Measurements from ENCODE around the gene HAVCR2. TPM values are rescaled to one million over a fixed set of nuclear protein-coding genes. Genes with fewer than 3 reads are reported as not detected.
"Not testable (repeated sequence)": the region's sequence is repeated elsewhere in the genome, so short reads cannot be mapped to it uniquely, and the experiment has no call there.

Gene HAVCR2
- total RNA-seq, 1 donor from 2014 or later, result 4.4 TPM

GRCh38 chr5:157057459-157058370 is 51.1 kb downstream of the HAVCR2 start:
- Histone ChIP-seq H3K4me1 (no peaks in the 10 kb centered on the region), H3K36me3 (no peaks in the 10 kb centered on the region), H3K27ac (no peak overlapping the region), H3K27me3 (no peaks in the 10 kb centered on the region), H3K4me3 (no peak overlapping the region), H3K9me3 (no peaks in the 10 kb centered on the region)
- TF ChIP-seq CTCF (IDR thresholded peaks at IDR 0.05) (no peak), POLR2A (IDR thresholded peaks at IDR 0.05) (no peak), POLR2AphosphoS5 (IDR thresholded peaks at IDR 0.05; ENCODE audit: insufficient read depth in 1 of 2, low read depth in 1 of 2) (no peak)
- no peak for DNase-seq (ENCODE audit: extremely low spot score in 2 of 2)
- intact Hi-C loops (cut with DNase I), result no loop called here

- H3K4me1 ChIP-seq; H3K9me3 ChIP-seq; H3K27ac ChIP-seq; DNase-seq (ENCODE audit: extremely low spot score in 2 of 2); H3K4me3 ChIP-seq; H3K36me3 ChIP-seq; intact Hi-C loops (cut with DNase I); H3K27me3 ChIP-seq: not testable (repeated sequence)
Observed at GRCh38 chr5:157056848-157057247, 52.0 kb downstream of the HAVCR2 start.

GRCh38 chr5:157051604-157052245 is 57.1 kb downstream of the HAVCR2 start:
- no peak for TF ChIP-seq CTCF (IDR thresholded peaks at IDR 0.05)
- no peak for TF ChIP-seq POLR2AphosphoS5 (IDR thresholded peaks at IDR 0.05; ENCODE audit: insufficient read depth in 1 of 2, low read depth in 1 of 2)
- no peak for TF ChIP-seq POLR2A (IDR thresholded peaks at IDR 0.05)
- no peaks in the 10 kb centered on the region for H3K36me3 ChIP-seq
- H3K9me3 ChIP-seq, result no peaks in the 10 kb centered on the region
- no peak overlapping the region for H3K4me3 ChIP-seq
- H3K27ac ChIP-seq, result no peak overlapping the region
- no peaks in the 10 kb centered on the region for H3K4me1 ChIP-seq
- intact Hi-C loops (cut with DNase I), result no loop called here
- DNase-seq (ENCODE audit: extremely low spot score in 2 of 2), result no peak
- no peaks in the 10 kb centered on the region for H3K27me3 ChIP-seq

DNA sequence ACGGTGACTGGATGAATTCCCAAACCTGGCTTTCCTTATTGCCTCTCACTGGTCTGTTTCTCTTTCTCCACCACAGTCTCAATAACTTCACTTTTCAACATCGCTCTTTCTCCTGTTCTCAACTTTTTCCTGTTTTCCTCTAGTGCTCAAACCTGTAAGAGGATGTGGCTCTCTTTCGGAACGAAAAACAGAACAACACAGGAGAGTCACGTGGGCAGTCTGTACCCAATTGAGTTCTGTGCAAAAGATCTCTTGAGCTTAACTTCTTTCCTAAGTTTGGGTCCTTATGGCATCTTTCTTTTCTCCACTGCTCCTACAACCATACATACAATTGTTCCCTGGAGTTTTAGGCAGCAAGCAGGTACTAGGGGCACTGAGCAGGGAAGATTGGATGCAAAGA is 58.8 kb downstream of the HAVCR2 start:
- no peak for TF ChIP-seq POLR2AphosphoS5 (IDR thresholded peaks at IDR 0.05; ENCODE audit: insufficient read depth in 1 of 2, low read depth in 1 of 2)
- TF ChIP-seq CTCF (IDR thresholded peaks at IDR 0.05), result no peak
- no peak for TF ChIP-seq POLR2A (IDR thresholded peaks at IDR 0.05)
- Histone ChIP-seq H3K4me1 (no peaks in the 10 kb centered on the region), H3K9me3 (no peaks in the 10 kb centered on the region), H3K27ac (no peak overlapping the region), H3K4me3 (no peak overlapping the region), H3K36me3 (no peaks in the 10 kb centered on the region), H3K27me3 (no peaks in the 10 kb centered on the region)
- DNase-seq (ENCODE audit: extremely low spot score in 2 of 2), result no peak
- intact Hi-C loops (cut with DNase I), result no loop called here

DNA sequence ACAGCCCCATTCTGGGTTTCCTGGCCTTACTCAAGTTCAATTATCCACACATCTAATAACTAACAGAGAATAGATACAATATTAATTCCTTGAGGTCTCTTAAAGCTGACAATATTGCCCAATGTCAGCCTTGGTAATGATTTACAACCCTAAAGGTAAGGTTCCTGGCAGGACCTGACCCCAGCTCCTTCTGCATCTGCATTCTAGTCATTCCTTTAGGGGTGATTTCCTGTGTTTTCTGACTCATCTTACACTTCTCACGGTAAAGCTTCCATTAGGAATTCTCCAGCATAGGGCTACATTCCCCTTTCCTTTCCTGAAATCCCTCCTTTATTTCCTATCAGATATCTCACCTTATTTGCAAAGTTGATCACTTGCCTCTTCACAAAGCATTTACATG is 59.2 kb downstream of the HAVCR2 start:
- Histone ChIP-seq H3K9me3 (no peaks in the 10 kb centered on the region), H3K36me3 (no peaks in the 10 kb centered on the region), H3K27me3 (no peaks in the 10 kb centered on the region), H3K4me3 (no peak overlapping the region), H3K4me1 (no peaks in the 10 kb centered on the region), H3K27ac (no peak overlapping the region)
- DNase-seq (ENCODE audit: extremely low spot score in 2 of 2), result no peak
- intact Hi-C loops (cut with DNase I), result no loop called here
- no peak for TF ChIP-seq POLR2AphosphoS5 (IDR thresholded peaks at IDR 0.05; ENCODE audit: insufficient read depth in 1 of 2, low read depth in 1 of 2)

DNA sequence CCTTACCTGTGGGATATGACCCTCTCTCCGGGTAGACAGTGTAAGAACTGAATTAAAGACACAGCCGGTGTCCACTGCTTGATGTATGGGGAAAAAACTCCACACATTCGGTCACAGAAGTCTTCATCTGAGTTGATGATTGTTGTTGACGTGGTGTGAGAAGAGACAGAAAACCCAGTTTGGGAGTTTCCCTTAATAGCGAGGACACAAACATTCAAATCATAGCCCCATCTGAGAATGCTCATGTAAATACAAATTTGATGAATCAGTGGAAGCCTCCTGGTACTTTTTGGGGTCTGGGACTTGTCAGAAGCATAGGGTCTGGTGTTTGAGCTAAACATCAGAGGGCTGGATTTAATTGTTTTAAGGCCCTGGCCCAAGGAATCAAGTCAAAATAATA is 60.9 kb downstream of the HAVCR2 start:
- Histone ChIP-seq H3K4me1 (no peaks in the 10 kb centered on the region), H3K27me3 (no peaks in the 10 kb centered on the region), H3K27ac (no peak overlapping the region), H3K36me3 (no peaks in the 10 kb centered on the region), H3K9me3 (no peaks in the 10 kb centered on the region), H3K4me3 (no peak overlapping the region)
- no peak for DNase-seq (ENCODE audit: extremely low spot score in 2 of 2)
- intact Hi-C loops (cut with DNase I), result no loop called here
- TF ChIP-seq CTCF (IDR thresholded peaks at IDR 0.05) (no peak), POLR2AphosphoS5 (IDR thresholded peaks at IDR 0.05; ENCODE audit: insufficient read depth in 1 of 2, low read depth in 1 of 2) (no peak), POLR2A (IDR thresholded peaks at IDR 0.05) (no peak)

DNA sequence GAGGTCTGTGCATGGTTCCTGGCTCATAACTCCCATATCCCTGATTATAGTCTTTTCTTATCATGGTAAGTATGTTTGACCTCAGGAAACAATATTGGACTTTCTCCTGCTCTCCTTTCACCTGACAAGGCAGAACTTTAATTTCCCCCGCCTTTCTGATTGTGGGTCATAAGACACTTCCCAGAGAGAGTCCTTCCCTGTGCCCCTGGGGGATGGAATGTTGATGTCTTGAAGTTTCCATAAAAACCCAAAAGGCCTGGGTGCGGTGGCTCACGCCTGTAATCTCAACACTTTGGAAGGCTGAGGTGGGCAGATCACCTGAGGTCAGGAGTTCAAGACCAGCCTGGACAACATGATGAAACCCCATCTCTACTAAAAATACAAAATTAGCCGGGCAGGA is 61.8 kb downstream of the HAVCR2 start:
- H3K27ac ChIP-seq; H3K27me3 ChIP-seq; intact Hi-C loops (cut with DNase I); H3K4me1 ChIP-seq; H3K36me3 ChIP-seq; H3K4me3 ChIP-seq; H3K9me3 ChIP-seq; DNase-seq (ENCODE audit: extremely low spot score in 2 of 2): not testable (repeated sequence)
